Stomach (tissue), 9 donors: Measurements from ENCODE around the gene FAM107B. TPM values are rescaled to one million over a fixed set of nuclear protein-coding genes. Genes with fewer than 3 reads are reported as not detected.

Source experiments
- DNase-seq, 2 donors: peaks; one replicate each; pipeline versions ENCODE4 v3.0.0 to v3.0.0-alpha.2; 2013 to 2019
- H3K27ac ChIP-seq, 5 donors: fragments of 200-600 bp in 4 of 5; sonication (generic) in 4 of 5; one replicate each; pipeline ENCODE4 v1.5.1; 2013 to 2019; ENCODE audit warnings: mild to moderate bottlenecking in 1 of 5, moderate library complexity in 1 of 5
- H3K27me3 ChIP-seq, 3 donors: fragments of 200-600 bp; sonication (generic); one replicate each; pipeline ENCODE4 v1.5.1; 2017 to 2019; ENCODE audit warnings: mixed run types in 1 of 3
- H3K36me3 ChIP-seq, 4 donors: fragments of 200-600 bp; sonication (generic); 1 replicate in 3 of 4; 2 replicates in 1 of 4; pipeline ENCODE4 v1.5.1; 2016 to 2019
- H3K4me1 ChIP-seq, 4 donors: fragments of 200-600 bp; sonication (generic); one replicate each; pipeline ENCODE4 v1.5.1; 2016 to 2019
- H3K4me3 ChIP-seq, 4 donors: fragments of 200-600 bp; sonication (generic) in 3 of 4; one replicate each; pipeline ENCODE4 v1.5.1; 2016 to 2019; ENCODE audit warnings: mild to moderate bottlenecking in 1 of 4
- H3K9me3 ChIP-seq, 4 donors: fragments of 200-600 bp; sonication (generic); one replicate each; pipeline ENCODE4 v1.5.1; 2016 to 2019
- CTCF ChIP-seq, 7 experiments: fragments of 450-650 bp in 4 of 7; fragments of 200-600 bp in 3 of 7; sonication (generic) in 3 of 7; IDR thresholded peaks; one replicate each; pipeline ENCODE4 v1.5.1; 2016 to 2019; ENCODE audit warnings: antibody characterized with exemption in 7 of 7, control low read depth in 2 of 7, mild to moderate bottlenecking in 1 of 7
- EP300 ChIP-seq: sonication (generic); formaldehyde crosslinking; IDR thresholded peaks from one replicate; pipeline ENCODE4 v1.6.1; 2017; ENCODE audit warnings: antibody characterized with exemption
- POLR2A ChIP-seq, 4 donors: fragments of 450-650 bp; IDR thresholded peaks; one replicate each; pipeline ENCODE4 v1.6.1; 2016; ENCODE audit warnings: antibody characterized with exemption in 4 of 4, control low read depth in 2 of 4, mild to moderate bottlenecking in 1 of 4, moderate library complexity in 1 of 4
- POLR2AphosphoS5 ChIP-seq, 3 donors: sonication (generic); formaldehyde crosslinking; IDR thresholded peaks; one replicate each; pipeline ENCODE4 v1.6.1; 2016; ENCODE audit warnings: antibody characterized with exemption in 3 of 3
- WGBS, 5 donors: extraction: QIAGEN DNeasy Blood & Tissue Kit in 3 of 5; methylation state at CpG; one replicate each; pipeline versions ENCODE4 v1.1.5 to v1.1.7; 2013 to 2018; 5-methylcytosine and 5-hydroxymethylcytosine counted together
- intact Hi-C: fragments of 100-400 bp; cut with DNase I; formaldehyde crosslinking; loops from one replicate; pipeline ENCODE4 v1.15.1; 2023; ENCODE audit warnings: low total_unique reads
- polyA plus RNA-seq, 3 donors: library from polyadenylated mRNA; stranded (reverse); fragments of 200-250 nt; gene quantifications; one replicate each; pipeline ENCODE4 v1.2.3, GENCODE V29; 2013
- total RNA-seq, 5 donors: library from RNA; depleted of rRNA; stranded (reverse); fragments of >200 nt; gene quantifications; one replicate each; pipeline versions ENCODE4 v1.1.0 to v1.2.3, GENCODE V29; 2014 to 2016
- donor health status: healthy with polysubstance abuse.
- donor health status: Bipolar disorder and iron deficiency.
- donor health status: healthy.

FAM107B gene
- total and polyA plus RNA-seq, 8 donors = 18.7 to 397 (median 160) TPM

- H3K9me3 ChIP-seq = no peaks in the 10 kb centered on the region
- H3K4me3 ChIP-seq = no peak overlapping the region
- intact Hi-C loops = no loop called here
- H3K4me1 ChIP-seq = peaks cover 72 to 99% (median 88%) of the 10 kb centered on the region in 4 donors
- peaks cover 0 to 14% (median 1%) of the 10 kb centered on the region in 4 donors for H3K36me3 ChIP-seq
- TF ChIP-seq CTCF (IDR thresholded peaks at IDR 0.05) = no peak
- no peak for TF ChIP-seq POLR2A (IDR thresholded peaks at IDR 0.05)
- TF ChIP-seq POLR2AphosphoS5 (IDR thresholded peaks at IDR 0.05) = no peak
- no peak for TF ChIP-seq EP300
- H3K27ac ChIP-seq = peak overlapping the region; percentile 6 to 90 (median 77)
- 62 to 83% (median 75%) methylated on average over 13 of the region's 13 CpGs for WGBS, 5 donors
- no peak for DNase-seq
- H3K27me3 ChIP-seq = no peaks in the 10 kb centered on the region
Observed at GRCh38 chr10:14580671-14581332, 193.9 kb downstream of the FAM107B start.

- Histone ChIP-seq H3K4me1 (peaks cover 58 to 98% (median 81%) of the 10 kb centered on the region in 4 donors), H3K36me3 (peaks cover 0 to 16% (median 1%) of the 10 kb centered on the region in 4 donors), H3K4me3 (no peak overlapping the region), H3K27me3 (no peaks in the 10 kb centered on the region), H3K9me3 (no peaks in the 10 kb centered on the region), H3K27ac (peak overlapping the region; percentile 62 to 90 (median 77))
- intact Hi-C loops = no loop called here
- WGBS, 5 donors = 29 to 55% (median 43%) methylated on average over 1 of the region's 1 CpG
- DNase-seq = no peak
- TF ChIP-seq EP300 = no peak
- no peak for TF ChIP-seq CTCF (IDR thresholded peaks at IDR 0.05)
- TF ChIP-seq POLR2A (IDR thresholded peaks at IDR 0.05) = no peak
- TF ChIP-seq POLR2AphosphoS5 (IDR thresholded peaks at IDR 0.05) = no peak
Observed at GRCh38 chr10:14579405-14579804, 195.3 kb downstream of the FAM107B start.

GRCh38 chr10:14578060-14578952, 196.4 kb downstream of the FAM107B start:
- no peaks in the 10 kb centered on the region for H3K9me3 ChIP-seq
- H3K4me1 ChIP-seq = peaks cover 47 to 98% (median 80%) of the 10 kb centered on the region in 4 donors
- peaks cover 0 to 16% (median 1%) of the 10 kb centered on the region in 4 donors for H3K36me3 ChIP-seq
- peak overlapping the region in 1 of 4 donors; percentile 27 for H3K4me3 ChIP-seq
- TF ChIP-seq EP300 (no peak), POLR2AphosphoS5 (IDR thresholded peaks at IDR 0.05) (peak in 1 of 3 donors; percentile 35)
- DNase-seq = peak; percentile 56 to 78
- peak overlapping the region; percentile 63 to 90 (median 83) for H3K27ac ChIP-seq
- 28 to 43% (median 37%) methylated on average over 18 of the region's 18 CpGs for WGBS, 5 donors
- H3K27me3 ChIP-seq = no peaks in the 10 kb centered on the region
- intact Hi-C loops = no loop called here

- intact Hi-C loops = no loop called here
- H3K9me3 ChIP-seq = no peaks in the 10 kb centered on the region
- peaks cover 0 to 9% (median 1%) of the 10 kb centered on the region in 4 donors for H3K36me3 ChIP-seq
- H3K27ac ChIP-seq = peak overlapping the region; percentile 18 to 90 (median 32)
- no peak for DNase-seq
- H3K4me1 ChIP-seq = peaks cover 52 to 97% (median 84%) of the 10 kb centered on the region in 4 donors
- no peak overlapping the region for H3K4me3 ChIP-seq
- TF ChIP-seq EP300 = no peak
- TF ChIP-seq CTCF (IDR thresholded peaks at IDR 0.05) = no peak
- TF ChIP-seq POLR2AphosphoS5 (IDR thresholded peaks at IDR 0.05) = no peak
- H3K27me3 ChIP-seq = no peaks in the 10 kb centered on the region
- WGBS, 5 donors = 50 to 80% (median 71%) methylated on average over 6 of the region's 6 CpGs
Observed at GRCh38 chr10:14574885-14575284, 199.8 kb downstream of the FAM107B start.
